GM19099 (cell line): Measurements from ENCODE around the gene PPFIBP2.

Experiments
- POLR2A ChIP-seq: IDR thresholded peaks from 3 replicates; pipeline ENCODE4 v1.6.1; 2011; ENCODE audit warnings: low read depth; ENCODE audit not compliant: insufficient read length; ENCODE audit errors: extremely low read depth

PPFIBP2 gene

DNA sequence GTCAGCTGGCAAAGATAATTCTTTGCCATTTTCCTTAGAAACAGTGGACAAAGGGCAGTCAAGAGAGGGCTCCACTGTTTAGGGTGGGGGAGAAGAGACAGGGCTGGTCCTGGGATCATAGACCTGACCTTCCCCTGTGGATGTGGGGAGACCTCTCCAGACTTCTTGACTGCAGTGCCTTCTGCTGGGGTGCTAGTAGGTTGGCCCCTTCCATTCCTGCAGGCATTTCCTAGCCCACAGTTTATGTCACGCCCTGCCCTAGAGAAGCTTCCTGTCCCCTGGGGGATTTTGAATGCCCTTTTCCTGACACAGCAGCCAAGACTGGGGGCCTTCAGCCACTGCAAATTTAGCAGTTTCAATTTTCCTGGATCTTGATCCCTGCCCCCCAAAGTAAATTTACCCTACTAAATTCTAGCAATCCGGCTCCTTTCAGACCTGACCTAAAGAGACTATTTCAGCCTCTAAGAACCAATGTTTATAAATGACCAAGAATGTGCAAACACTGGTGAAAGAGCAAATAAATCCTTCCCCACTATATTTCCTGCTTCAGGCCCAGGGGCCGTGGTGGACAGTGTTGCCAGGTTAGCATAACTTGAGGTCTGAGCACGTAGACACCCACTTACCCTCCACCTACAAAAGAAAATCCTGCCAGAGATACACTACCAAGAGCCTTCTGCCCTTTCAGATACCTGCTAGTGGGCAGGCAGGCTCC is 58.4 kb downstream of the PPFIBP2 start:
- no peak for TF ChIP-seq POLR2A

DNA sequence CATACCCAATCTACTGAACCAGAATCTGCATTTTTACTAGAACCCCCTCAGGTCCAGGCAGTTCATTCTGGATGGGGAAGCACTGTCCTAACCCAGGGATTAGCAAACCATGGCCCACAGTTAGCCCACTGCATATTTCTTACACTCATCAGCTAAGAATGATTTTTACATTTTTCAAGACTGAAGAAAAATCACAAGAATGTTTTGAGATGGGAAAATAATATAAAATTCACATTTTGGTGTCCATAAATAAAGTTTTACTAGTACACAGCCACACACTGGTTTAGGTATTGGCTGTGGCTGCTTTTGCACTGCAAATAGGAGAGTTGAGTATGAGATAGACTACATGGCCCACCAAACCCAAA is 59.4 kb downstream of the PPFIBP2 start:
- TF ChIP-seq POLR2A, result no peak

DNA sequence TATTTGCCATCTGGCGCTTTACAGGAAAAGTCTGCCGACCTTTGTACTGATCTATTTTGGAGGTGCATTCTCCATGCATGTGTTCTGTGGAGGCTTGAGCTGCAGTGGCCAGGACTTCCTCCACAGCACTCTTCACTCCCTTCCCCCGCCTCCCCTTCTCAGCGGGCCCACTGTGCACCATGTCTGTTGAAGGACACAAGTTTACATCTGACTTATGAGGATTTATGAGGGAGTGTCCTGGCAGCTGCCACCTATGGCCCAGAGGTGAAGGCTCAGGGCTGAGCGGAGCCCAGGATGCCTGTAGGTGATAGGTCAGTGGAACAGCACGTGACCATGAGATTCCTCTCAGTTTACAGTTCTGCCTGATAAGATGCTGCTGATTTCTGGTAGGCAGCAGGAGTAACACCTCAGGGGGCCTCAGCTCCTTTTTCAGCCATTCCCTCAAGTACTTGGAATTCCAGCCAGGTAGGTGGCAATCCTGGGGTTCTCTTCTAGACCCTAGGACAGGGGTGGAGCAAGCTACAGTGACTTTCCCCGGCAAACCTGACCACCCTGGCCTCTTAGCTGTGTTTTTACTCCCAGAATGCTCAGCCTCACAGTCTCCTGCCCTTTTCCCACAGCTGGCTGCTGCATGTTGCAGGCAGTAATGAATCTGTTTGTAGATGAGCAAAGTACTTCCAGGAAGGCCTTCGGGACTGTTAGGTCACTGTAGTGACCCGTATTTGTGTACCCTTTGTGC is 59.9 kb downstream of the PPFIBP2 start:
- no peak for TF ChIP-seq POLR2A

DNA sequence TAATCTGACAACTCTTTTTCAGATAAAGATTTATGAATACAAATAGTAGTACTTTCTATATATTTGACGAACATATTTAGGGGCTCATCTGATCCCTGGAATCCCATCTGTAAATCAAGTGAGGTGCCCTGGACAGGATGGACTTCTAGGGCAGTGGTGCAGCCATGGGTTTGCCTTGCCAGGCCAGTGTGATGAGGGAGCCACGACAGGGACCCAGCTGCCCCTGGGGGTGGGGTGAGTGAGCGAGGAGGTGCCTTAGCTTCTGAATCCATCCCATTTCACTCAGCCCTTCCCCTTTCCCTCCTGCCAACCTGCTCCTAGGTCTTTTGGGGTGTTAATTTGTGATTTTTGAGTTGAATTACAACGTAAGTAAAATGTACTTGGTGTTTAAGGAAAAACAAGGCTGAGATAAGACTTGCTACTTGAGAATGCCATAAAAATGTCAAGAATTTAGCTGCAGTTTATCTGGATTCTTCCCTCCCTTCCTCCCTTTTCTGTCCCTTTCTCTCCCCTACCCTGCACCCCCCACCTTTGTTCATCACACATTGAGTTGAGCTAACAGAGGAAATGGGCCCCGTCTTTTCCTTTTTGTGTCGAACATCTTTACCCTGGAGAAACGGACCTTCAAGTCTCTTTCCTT is 60.8 kb downstream of the PPFIBP2 start:
- no peak for TF ChIP-seq POLR2A

DNA sequence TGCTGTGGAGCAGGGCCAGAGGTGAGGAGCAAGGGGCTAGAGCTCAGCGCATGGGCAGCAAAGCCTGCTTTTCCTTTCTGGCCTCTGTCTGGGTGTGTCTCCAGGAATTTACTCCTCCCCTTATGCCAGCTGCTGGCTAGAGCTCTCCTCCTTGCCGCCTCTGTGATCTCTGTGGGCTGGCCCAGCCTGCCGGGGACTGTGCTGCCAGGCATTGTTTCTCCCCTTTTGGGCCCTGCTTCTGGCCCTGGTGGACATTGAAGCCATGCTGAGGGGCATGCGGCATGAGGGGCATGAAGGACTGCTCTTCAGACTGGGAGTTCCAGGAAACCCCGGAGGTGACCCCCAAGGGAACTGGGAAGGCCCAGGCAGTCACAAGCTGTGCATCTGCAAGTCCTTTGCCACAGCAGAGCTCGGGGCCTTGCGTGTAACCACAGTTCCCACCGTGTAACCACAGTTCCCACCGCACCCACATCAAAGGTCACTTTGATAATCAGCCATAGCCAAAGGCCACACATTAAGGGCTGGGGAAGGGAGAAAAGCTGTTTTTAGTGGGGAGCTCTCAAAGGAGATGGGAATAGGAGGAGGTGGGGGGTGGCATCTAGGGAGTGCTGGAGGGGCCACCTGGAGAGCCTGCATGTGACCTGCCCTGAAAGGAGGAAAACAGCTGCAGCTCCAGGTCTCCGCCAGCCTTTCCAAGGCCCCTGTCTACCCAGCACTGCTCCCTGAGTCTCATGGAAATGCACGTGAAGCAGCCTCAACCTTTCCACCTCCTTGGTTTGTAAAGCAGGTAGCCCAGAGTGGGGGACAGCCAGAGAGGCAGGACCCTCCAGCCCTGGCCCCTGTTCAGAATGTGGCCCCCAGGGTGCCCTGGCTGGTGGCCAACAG is 62.3 kb downstream of the PPFIBP2 start:
- no peak for TF ChIP-seq POLR2A

DNA sequence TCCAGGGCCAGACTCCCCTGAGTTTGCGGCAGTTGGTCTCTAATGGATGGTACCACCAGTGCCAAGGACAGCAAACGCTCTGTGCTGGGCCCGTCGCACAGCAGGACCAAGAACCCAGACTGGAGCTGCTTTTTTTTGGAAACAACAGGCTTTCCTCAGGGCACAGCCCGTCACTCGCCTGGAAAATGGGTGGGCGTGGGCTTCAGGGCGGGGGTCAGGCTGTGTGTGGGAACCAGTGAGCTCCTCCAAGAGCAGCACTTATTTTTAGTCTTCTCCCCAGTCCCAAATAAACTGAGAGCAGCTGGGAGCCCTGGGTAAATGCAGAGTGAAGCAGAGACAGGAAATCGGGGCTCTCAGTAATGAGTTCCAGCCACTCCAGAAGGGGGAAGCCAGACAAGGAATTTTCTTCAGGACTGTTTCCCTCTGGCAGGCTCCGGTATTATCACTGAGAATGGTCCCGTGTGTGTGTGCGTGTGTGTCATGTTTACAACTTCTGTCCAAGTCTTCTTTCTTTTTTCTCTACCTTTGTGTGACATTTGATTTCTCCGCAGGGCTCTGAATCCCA is 63.0 kb downstream of the PPFIBP2 start:
- TF ChIP-seq POLR2A, result no peak

DNA sequence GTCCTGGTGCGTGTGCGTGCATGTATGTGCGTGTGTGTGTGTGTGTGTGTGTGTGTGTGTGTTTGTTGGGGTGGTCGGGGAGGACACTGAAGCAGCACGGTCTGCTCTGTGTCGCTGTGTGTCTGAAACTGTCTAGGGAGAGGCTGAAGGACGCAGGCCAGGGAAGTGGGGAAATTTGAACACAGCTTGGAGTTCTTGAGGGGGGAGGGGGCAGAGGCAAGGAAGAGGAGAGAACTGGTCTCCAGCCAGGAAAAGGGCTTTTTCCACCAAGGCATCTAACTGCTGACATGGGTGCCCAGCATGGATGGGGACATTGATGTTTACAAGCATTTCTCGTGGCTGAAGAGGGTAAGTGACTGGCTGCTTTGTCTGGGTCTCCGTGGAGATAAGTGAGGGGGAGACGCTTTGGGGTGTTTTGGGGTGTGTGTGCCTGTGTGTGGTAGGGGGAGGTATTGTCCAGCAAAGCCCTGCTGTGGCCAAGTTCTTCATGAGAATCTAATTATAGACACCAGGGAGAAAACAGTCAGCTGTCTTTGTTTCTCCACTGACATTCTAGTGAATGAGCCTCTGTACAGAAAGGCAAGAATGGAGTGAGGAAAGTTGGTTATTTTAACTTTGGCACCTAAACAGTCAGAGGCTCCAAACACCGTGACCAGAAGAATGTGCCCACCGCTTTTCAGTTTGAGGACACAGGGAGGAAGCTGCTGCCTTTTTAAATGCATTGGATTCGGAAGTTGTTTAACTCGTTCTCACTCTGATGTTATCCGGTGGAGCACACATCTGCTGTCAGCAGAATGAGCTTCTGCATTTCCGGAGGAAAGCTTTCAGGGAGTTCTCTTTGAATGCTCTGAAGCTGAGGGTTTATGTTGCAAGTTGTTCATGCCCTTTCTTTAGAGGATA is 63.7 kb downstream of the PPFIBP2 start:
- no peak for TF ChIP-seq POLR2A

DNA sequence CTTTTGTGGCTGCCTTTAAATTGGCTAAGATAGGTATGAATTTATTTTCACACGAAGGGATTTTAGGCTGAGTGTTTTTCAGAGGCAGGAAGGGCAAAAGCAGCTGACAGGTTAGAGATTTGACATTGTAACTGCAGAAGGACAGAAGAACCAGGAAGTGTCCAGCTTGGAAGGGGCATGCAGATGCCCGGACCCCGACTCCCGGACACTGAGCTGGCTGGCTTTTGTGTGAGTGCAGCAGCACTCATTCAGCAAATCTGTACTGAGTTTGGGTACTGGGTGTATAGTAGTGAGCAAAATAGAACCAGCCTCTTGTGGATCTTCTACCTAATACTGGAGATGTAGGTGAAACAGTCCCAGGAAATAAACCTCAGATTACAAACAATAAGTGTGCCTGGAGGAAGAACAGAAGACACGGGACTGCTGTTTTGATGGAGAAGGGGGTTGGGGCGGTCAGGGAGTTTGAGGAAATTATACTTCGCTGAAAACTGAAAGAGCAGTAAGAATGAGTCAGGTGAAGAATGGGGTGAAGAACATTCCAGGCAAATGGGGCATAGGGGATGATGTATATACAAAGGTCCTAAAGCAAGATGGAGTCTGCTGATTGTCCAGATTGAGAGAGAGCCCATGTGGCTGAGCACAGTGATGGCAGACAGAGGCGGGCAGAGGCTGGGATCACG is 64.6 kb downstream of the PPFIBP2 start:
- TF ChIP-seq POLR2A, result no peak

DNA sequence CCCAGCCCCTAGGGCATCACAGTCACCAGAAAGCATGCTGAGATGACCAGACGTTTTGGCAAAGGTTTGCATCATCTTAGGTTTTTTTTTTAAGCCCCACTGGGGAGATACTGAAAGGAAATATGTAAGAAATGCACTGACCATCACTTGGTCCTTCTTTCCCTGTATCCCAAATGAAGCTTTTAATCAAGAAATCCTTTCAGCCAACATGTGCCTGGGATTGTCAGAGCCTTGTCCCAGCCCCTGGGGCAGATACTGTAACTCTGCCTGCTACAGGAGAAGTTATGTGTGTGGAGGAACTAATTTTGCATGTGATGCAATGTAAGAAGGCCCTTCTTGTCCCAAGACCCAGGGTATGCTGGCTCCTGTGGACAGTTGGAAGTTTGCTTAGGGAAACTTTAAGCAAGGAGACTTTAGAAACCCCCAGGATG is 65.6 kb downstream of the PPFIBP2 start:
- no peak for TF ChIP-seq POLR2A

DNA sequence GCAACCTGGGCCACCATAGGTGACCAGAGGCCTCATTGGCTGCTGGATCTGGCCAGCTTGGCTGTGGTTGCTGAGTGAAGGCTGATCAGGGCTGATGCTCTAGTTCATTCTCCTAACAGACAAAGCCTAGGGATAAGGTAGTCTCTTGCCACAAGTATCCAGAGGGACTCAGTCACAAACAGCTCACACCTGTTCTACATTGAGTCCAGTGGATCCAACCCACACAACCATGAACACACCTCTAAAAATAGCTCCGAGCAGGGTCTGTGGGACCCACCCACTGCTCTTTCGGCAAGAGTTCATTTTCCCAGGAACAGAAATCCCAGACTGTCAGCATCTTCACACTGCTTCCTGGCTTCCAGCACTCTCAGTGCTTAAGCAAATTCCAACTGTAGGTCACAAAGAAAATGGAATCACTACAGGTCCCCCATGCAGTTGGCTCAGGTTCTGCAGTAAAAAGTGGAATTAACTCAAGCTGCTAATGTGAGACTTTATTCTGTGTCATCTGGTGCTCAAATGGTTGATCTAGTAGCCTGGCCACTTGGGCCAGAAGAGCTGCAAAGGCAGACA is 67.3 kb downstream of the PPFIBP2 start:
- no peak for TF ChIP-seq POLR2A

DNA sequence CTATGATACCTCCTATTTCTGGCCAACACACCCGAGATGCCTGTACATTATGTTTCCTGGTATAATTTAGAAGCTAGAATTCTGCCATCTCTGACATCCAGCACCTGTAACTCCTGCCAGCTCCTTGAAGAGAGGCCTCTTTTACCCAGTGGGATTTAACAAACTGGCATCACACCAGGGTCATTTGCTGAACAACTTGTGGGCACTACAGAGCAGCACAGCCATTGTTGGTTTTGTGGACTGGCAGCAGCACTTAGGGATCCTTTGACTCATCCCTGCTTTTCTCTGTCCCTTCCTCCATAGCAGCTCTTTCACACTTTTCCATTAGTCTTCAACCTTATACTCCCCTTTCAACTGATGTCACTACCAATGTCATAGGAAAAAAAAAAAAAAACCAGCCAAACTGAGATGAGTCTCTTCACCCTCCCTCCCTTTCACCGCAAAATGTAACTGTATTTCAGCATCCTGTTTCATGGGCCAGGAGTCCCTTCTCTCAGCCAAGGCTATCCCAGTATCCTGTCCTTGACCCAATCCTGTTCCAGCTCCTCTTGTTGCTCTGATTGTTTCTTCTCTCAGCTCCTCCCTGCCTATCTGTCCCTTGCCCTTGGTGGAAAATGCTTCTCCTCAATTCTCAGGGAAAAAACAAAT is 68.7 kb downstream of the PPFIBP2 start:
- no peak for TF ChIP-seq POLR2A

DNA sequence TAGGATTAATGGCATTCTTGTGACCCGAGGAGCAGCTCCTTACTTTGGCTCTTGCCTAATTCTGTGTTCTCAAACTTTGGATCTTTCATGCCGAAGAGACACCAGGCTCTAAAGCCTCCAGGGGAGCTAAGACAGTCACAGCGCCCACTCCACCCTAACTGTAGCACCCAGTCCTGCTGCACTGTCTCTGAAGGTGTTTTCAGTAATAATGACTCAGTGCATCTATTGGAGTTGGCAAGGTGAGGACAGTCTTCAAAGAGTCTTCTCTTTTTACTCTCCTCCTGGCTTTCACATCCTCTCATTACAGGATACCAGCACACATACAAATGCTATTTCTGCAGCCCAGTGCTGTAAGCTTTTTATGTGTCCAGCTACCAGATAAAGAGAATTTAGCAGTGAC is 69.4 kb downstream of the PPFIBP2 start:
- TF ChIP-seq POLR2A, result no peak
